Astrocyte (in vitro differentiated cells and primary cell): ENCODE results near the gene DNER.

Experiments
- EZH2 ChIP-seq: IDR thresholded peaks from 2 replicates; pipeline ENCODE4 v1.6.1; 2012; ENCODE audit warnings: mild to moderate bottlenecking, low read length, inconsistent platforms; ENCODE audit not compliant: insufficient read depth
- TF ChIP-seq, protein P1 (sequence below): IDR thresholded peaks from 2 replicates; pipeline ENCODE4 v1.5.1; 2011; ENCODE audit warnings: low read depth, mild to moderate bottlenecking, inconsistent platforms, low read length, moderate library complexity; ENCODE audit not compliant: insufficient read depth

DNA sequence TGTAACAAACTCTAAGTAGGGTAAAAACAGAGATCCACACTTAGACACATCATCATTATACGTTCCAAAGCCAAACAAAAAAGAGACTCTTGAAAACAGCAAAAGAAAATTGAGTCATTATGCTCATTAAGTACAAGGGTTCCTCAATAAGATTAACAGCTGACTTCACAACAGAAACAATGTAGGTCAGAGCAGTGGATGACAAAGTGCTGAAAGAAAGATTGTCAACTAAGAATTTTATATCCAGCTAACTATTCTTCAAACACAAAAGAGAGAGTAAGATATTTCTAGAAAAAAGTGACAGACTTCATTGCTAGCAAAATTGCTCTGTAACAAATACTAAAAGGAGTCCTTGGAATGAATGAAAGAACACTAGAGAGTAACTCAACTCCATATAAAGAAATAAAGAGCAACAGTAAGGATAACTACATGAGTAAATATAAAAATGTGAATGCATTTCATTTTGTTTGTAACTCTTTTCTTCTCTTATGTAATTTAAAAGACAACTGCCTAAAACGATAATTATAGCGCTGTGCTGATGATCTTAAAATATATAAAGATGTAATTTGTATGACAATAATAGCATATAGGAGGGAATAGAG lies 23.8 kb upstream of the DNER start:
- TF ChIP-seq, protein P1, sequence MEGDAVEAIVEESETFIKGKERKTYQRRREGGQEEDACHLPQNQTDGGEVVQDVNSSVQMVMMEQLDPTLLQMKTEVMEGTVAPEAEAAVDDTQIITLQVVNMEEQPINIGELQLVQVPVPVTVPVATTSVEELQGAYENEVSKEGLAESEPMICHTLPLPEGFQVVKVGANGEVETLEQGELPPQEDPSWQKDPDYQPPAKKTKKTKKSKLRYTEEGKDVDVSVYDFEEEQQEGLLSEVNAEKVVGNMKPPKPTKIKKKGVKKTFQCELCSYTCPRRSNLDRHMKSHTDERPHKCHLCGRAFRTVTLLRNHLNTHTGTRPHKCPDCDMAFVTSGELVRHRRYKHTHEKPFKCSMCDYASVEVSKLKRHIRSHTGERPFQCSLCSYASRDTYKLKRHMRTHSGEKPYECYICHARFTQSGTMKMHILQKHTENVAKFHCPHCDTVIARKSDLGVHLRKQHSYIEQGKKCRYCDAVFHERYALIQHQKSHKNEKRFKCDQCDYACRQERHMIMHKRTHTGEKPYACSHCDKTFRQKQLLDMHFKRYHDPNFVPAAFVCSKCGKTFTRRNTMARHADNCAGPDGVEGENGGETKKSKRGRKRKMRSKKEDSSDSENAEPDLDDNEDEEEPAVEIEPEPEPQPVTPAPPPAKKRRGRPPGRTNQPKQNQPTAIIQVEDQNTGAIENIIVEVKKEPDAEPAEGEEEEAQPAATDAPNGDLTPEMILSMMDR = no peak
- TF ChIP-seq EZH2 = no peak
